K562 (cell line): ENCODE data around the gene BICD1. TPM values are rescaled to one million over a fixed set of nuclear protein-coding genes. Genes with fewer than 3 reads are reported as not detected.

Source experiments
- CHD7 ChIP-seq: fragments of 200-600 bp; sonication (generic); IDR thresholded peaks from one replicate; pipeline ENCODE4 v1.6.1; 2012; ENCODE audit warnings: mild to moderate bottlenecking, low read depth, low read length, inconsistent platforms
- NKRF ChIP-seq: fragments of 450-650 bp; IDR thresholded peaks from 2 replicates; pipeline ENCODE4 v1.6.1; 2016; ENCODE audit warnings: borderline replicate concordance
- REST ChIP-seq, 2 experiments: fragments of 450-650 bp; formaldehyde crosslinking in 1 of 2; IDR thresholded peaks; 2 replicates each; pipeline versions ENCODE4 v1.4.0 to v1.6.1; 2014 to 2020; ENCODE audit warnings: mild to moderate bottlenecking in 2 of 2, borderline replicate concordance in 1 of 2, low read depth in 1 of 2
- polyA plus RNA-seq, 8 experiments: library from polyadenylated mRNA; depleted of rRNA in 4 of 8; stranded (reverse) in 5 of 8; unstranded in 3 of 8; fragments of >200 nt; fragmentation: Nextera tagmentation in 2 of 8; fragmentation: Illumina TruSeq in 1 of 8; extraction: Ambion mirVana in 2 of 8; extraction: Trizol in 1 of 8; gene quantifications; 2 replicates each; pipeline versions ENCODE4 v1.2.1 to v1.2.3, GENCODE V29; 2011 to 2014; ENCODE audit warnings: inconsistent platforms in 1 of 8, missing spikeins in 1 of 8
- total RNA-seq, 7 experiments: library from RNA; depleted of rRNA in 6 of 7; stranded (reverse); fragments of >200 nt in 6 of 7; fragmentation: Illumina TruSeq in 2 of 7; extraction: Trizol in 2 of 7; gene quantifications; 2 replicates each; pipeline versions ENCODE4 v1.2.1 to v1.2.3, GENCODE V29; 2011 to 2021; ENCODE audit warnings: low replicate concordance in 1 of 7

BICD1 gene
- total and polyA plus RNA-seq, 9 of the 15 experiments (the other 6 are each of a cell fraction or from before 2014, with no cell fraction given), result 3.5 to 21.1 (median 12.5) TPM

- TF ChIP-seq CHD7 (no peak), NKRF (no peak), REST (IDR thresholded peaks at IDR 0.05; ENCODE audit: borderline replicate concordance) (peak; percentile 70; the same call in 1 of the 2 replicates), REST (CRISPR knock-in tag; IDR thresholded peaks at IDR 0.05; ENCODE audit: low read depth) (no peak)
Measured at GRCh38 chr12:32312049-32312670, 205.5 kb downstream of the BICD1 start (continued).
